Activated naive CD4-positive, alpha-beta T cell treated with anti-CD3 and anti-CD28 coated beads for 36 hours (primary cell): Measurements from ENCODE around the gene MAPK8. TPM values are rescaled to one million over a fixed set of nuclear protein-coding genes. Genes with fewer than 3 reads are reported as not detected.
"Not testable (repeated sequence)": the region's sequence is repeated elsewhere in the genome, so short reads cannot be mapped to it uniquely, and the experiment has no call there.

Experiments
- CTCF ChIA-PET: fragments of 350-600 bp; sonication (Branson Sonifier 250); formaldehyde crosslinking; loops from one replicate; lab custom pipeline; 2021; ENCODE audit warnings: antibody characterized with exemption; lab: Charles Lee
- DNase-seq: peaks from one replicate; pipeline ENCODE4 v3.0.0-alpha.2; 2020
- H3K27ac Mint-ChIP-seq: one replicate; pipeline ENCODE4 v1.8.0; 2021; ENCODE audit warnings: mild to moderate bottlenecking, mixed read lengths
- H3K27me3 Mint-ChIP-seq: one replicate; pipeline ENCODE4 v1.8.0; 2021; ENCODE audit warnings: low read depth, mixed read lengths
- H3K36me3 Mint-ChIP-seq: one replicate; pipeline ENCODE4 v1.8.0; 2021; ENCODE audit warnings: low read depth, mixed read lengths
- H3K4me1 Mint-ChIP-seq: one replicate; pipeline ENCODE4 v1.8.0; 2021; ENCODE audit warnings: low read depth, mixed read lengths
- H3K4me3 Mint-ChIP-seq: one replicate; pipeline ENCODE4 v1.8.0; 2021; ENCODE audit warnings: mild to moderate bottlenecking, moderate library complexity, mixed read lengths
- H3K9me3 Mint-ChIP-seq: one replicate; pipeline ENCODE4 v1.8.0; 2021; ENCODE audit warnings: mixed read lengths
- intact Hi-C: fragments of 100-400 bp; cut with micrococcal nuclease; formaldehyde crosslinking; loops from one replicate; pipeline ENCODE4 v1.15.1; 2023
- total RNA-seq, 2 experiments: library from RNA; stranded (reverse); gene quantifications; one replicate each; pipeline ENCODE4 v1.2.3, GENCODE V29; 2021

MAPK8 gene
- total RNA-seq, 2 experiments from 2014 or later = 29.7 to 36.2 TPM

- Mint-ChIP-seq H3K27ac (no peak overlapping the region), H3K9me3 (peaks cover 15% of the 10 kb centered on the region), H3K36me3 (peaks cover 37% of the 10 kb centered on the region), H3K4me3 (no peak overlapping the region), H3K27me3 (no peaks in the 10 kb centered on the region), H3K4me1 (no peaks in the 10 kb centered on the region)
- CTCF ChIA-PET = interaction anchor here (0.6 to 1.2 kb wide), 2 partner anchors 17 to 19 kb away, joined by 3 read pairs; no protein-coding TSS in a partner anchor
- no peak for DNase-seq
- intact Hi-C loops = no loop called here
Observed at GRCh38 chr10:48412081-48412480, 105.6 kb downstream of the MAPK8 start.

- Mint-ChIP-seq H3K27me3 (no peaks in the 10 kb centered on the region), H3K4me3 (no peak overlapping the region), H3K9me3 (peaks cover 15% of the 10 kb centered on the region), H3K4me1 (no peaks in the 10 kb centered on the region), H3K27ac (no peak overlapping the region), H3K36me3 (peaks cover 37% of the 10 kb centered on the region)
- intact Hi-C loops = no loop called here
- CTCF ChIA-PET = no interaction called here
- DNase-seq = no peak
Observed at GRCh38 chr10:48412933-48413332, 106.5 kb downstream of the MAPK8 start.

GRCh38 chr10:48414160-48414559, 107.7 kb downstream of the MAPK8 start:
- intact Hi-C loops = no loop called here
- Mint-ChIP-seq H3K9me3 (peaks cover 15% of the 10 kb centered on the region), H3K36me3 (peaks cover 37% of the 10 kb centered on the region), H3K27me3 (no peaks in the 10 kb centered on the region), H3K4me1 (no peaks in the 10 kb centered on the region), H3K27ac (no peak overlapping the region), H3K4me3 (no peak overlapping the region)
- DNase-seq = no peak
- CTCF ChIA-PET = no interaction called here

- H3K27ac Mint-ChIP-seq = no peak overlapping the region
- intact Hi-C loops = no loop called here
- H3K36me3 Mint-ChIP-seq = peaks cover 36% of the 10 kb centered on the region
- H3K9me3 Mint-ChIP-seq = peaks cover 15% of the 10 kb centered on the region
- no peaks in the 10 kb centered on the region for H3K4me1 Mint-ChIP-seq
- H3K4me3 Mint-ChIP-seq = no peak overlapping the region
- DNase-seq = no peak
- CTCF ChIA-PET = no interaction called here
- no peaks in the 10 kb centered on the region for H3K27me3 Mint-ChIP-seq
Observed at GRCh38 chr10:48414778-48415177, 108.3 kb downstream of the MAPK8 start.

GRCh38 chr10:48416584-48417232, 110.2 kb downstream of the MAPK8 start:
- intact Hi-C loops = no loop called here
- Mint-ChIP-seq H3K27me3 (no peaks in the 10 kb centered on the region), H3K27ac (no peak overlapping the region), H3K4me1 (no peaks in the 10 kb centered on the region), H3K4me3 (no peak overlapping the region), H3K9me3 (peaks cover 12% of the 10 kb centered on the region), H3K36me3 (peaks cover 21% of the 10 kb centered on the region)
- DNase-seq = no peak
- CTCF ChIA-PET = no interaction called here

GRCh38 chr10:48417374-48417773, 110.9 kb downstream of the MAPK8 start:
- Mint-ChIP-seq H3K36me3 (peaks cover 15% of the 10 kb centered on the region), H3K9me3 (peaks cover 6% of the 10 kb centered on the region), H3K27me3 (no peaks in the 10 kb centered on the region), H3K4me1 (no peaks in the 10 kb centered on the region), H3K27ac (no peak overlapping the region), H3K4me3 (no peak overlapping the region)
- CTCF ChIA-PET = interaction anchor here (0.8 kb wide), 1 partner anchor 191 kb away, joined by 3 read pairs; no protein-coding TSS in a partner anchor
- intact Hi-C loops = no loop called here
- no peak for DNase-seq

- Mint-ChIP-seq H3K4me1 (no peaks in the 10 kb centered on the region), H3K9me3 (no peaks in the 10 kb centered on the region), H3K36me3 (peaks cover 6% of the 10 kb centered on the region), H3K4me3 (no peak overlapping the region), H3K27me3 (no peaks in the 10 kb centered on the region), H3K27ac (no peak overlapping the region)
- CTCF ChIA-PET = interaction anchor here (0.5 to 0.8 kb wide), 2 partner anchors 25 to 190 kb away, joined by 3 read pairs; no protein-coding TSS in a partner anchor
- intact Hi-C loops = no loop called here
- no peak for DNase-seq
Observed at GRCh38 chr10:48418189-48418788, 111.8 kb downstream of the MAPK8 start.

- intact Hi-C loops = no loop called here
- Mint-ChIP-seq H3K27me3 (no peaks in the 10 kb centered on the region), H3K36me3 (peaks cover 3% of the 10 kb centered on the region), H3K4me3 (no peak overlapping the region), H3K4me1 (no peaks in the 10 kb centered on the region), H3K9me3 (no peaks in the 10 kb centered on the region), H3K27ac (no peak overlapping the region)
- DNase-seq = no peak
- CTCF ChIA-PET = no interaction called here
Observed at GRCh38 chr10:48419714-48420113, 113.2 kb downstream of the MAPK8 start.

- H3K4me3 Mint-ChIP-seq, H3K36me3 Mint-ChIP-seq, intact Hi-C loops, H3K4me1 Mint-ChIP-seq, DNase-seq, H3K27me3 Mint-ChIP-seq, H3K9me3 Mint-ChIP-seq, H3K27ac Mint-ChIP-seq: not testable (repeated sequence)
- CTCF ChIA-PET = interaction anchor here (1.0 kb wide), 1 partner anchor 58 kb away, joined by 3 read pairs; no protein-coding TSS in a partner anchor
Observed at GRCh38 chr10:48421862-48422261, 115.4 kb downstream of the MAPK8 start.

- Mint-ChIP-seq H3K4me1 (no peaks in the 10 kb centered on the region), H3K4me3 (no peak overlapping the region), H3K27ac (no peak overlapping the region), H3K9me3 (no peaks in the 10 kb centered on the region), H3K36me3 (peaks cover 12% of the 10 kb centered on the region), H3K27me3 (no peaks in the 10 kb centered on the region)
- CTCF ChIA-PET = no interaction called here
- no peak for DNase-seq
- intact Hi-C loops = no loop called here
Observed at GRCh38 chr10:48423884-48424283, 117.4 kb downstream of the MAPK8 start.

- Mint-ChIP-seq H3K27me3 (no peaks in the 10 kb centered on the region), H3K27ac (no peak overlapping the region), H3K9me3 (no peaks in the 10 kb centered on the region), H3K36me3 (peaks cover 16% of the 10 kb centered on the region), H3K4me3 (no peak overlapping the region), H3K4me1 (no peaks in the 10 kb centered on the region)
- CTCF ChIA-PET = no interaction called here
- no peak for DNase-seq
- intact Hi-C loops = no loop called here
Observed at GRCh38 chr10:48428896-48429295, 122.4 kb downstream of the MAPK8 start.

- Mint-ChIP-seq H3K4me3 (no peak overlapping the region), H3K4me1 (no peaks in the 10 kb centered on the region), H3K27ac (no peak overlapping the region), H3K36me3 (peaks cover 16% of the 10 kb centered on the region), H3K27me3 (no peaks in the 10 kb centered on the region), H3K9me3 (no peaks in the 10 kb centered on the region)
- intact Hi-C loops = no loop called here
- CTCF ChIA-PET = no interaction called here
- no peak for DNase-seq
Observed at GRCh38 chr10:48429309-48429708, 122.8 kb downstream of the MAPK8 start.

- Mint-ChIP-seq H3K36me3 (peaks cover 17% of the 10 kb centered on the region), H3K4me1 (no peaks in the 10 kb centered on the region), H3K4me3 (no peak overlapping the region), H3K9me3 (no peaks in the 10 kb centered on the region), H3K27me3 (no peaks in the 10 kb centered on the region), H3K27ac (no peak overlapping the region)
- CTCF ChIA-PET = no interaction called here
- no peak for DNase-seq
- intact Hi-C loops = no loop called here
Observed at GRCh38 chr10:48430402-48430993, 124.0 kb downstream of the MAPK8 start.
